RKO (cell line): ENCODE data around the gene PCIF1.

Source experiments
- DNase-seq: peaks from one replicate; pipeline ENCODE4 v3.0.0-alpha.2; 2016; ENCODE audit warnings: low spot score

The PCIF1 gene

GRCh38 chr20:45904583-45905504 lies 29.6 kb upstream of the PCIF1 start:
- DNase-seq, result no peak

- DNase-seq, result peak; percentile 96
Observed at GRCh38 chr20:45905505-45906079, 28.9 kb upstream of the PCIF1 start.

GRCh38 chr20:45907219-45907948 lies 27.1 kb upstream of the PCIF1 start:
- DNase-seq, result no peak

- no peak for DNase-seq
Observed at GRCh38 chr20:45908084-45908483, 26.4 kb upstream of the PCIF1 start.

GRCh38 chr20:45909336-45909808 lies 25.1 kb upstream of the PCIF1 start:
- DNase-seq, result no peak

GRCh38 chr20:45909817-45910669 lies 24.4 kb upstream of the PCIF1 start:
- DNase-seq, result no peak

GRCh38 chr20:45910670-45911485 lies 23.6 kb upstream of the PCIF1 start:
- peak; percentile 100 for DNase-seq

- no peak for DNase-seq
Observed at GRCh38 chr20:45911486-45912343, 22.8 kb upstream of the PCIF1 start, which contains the start of gene PLTP. PLTP (minus strand) TSS chr20:45912155; CDS start chr20:45911452, 703 bp downstream.

- DNase-seq, result no peak
Observed at GRCh38 chr20:45912344-45912682, 22.2 kb upstream of the PCIF1 start.

- peak; percentile 39 for DNase-seq
Observed at GRCh38 chr20:45913116-45913515, 21.4 kb upstream of the PCIF1 start.

- no peak for DNase-seq
Observed at GRCh38 chr20:45917790-45918141, 16.7 kb upstream of the PCIF1 start.

- no peak for DNase-seq
Observed at GRCh38 chr20:45918182-45918737, 16.2 kb upstream of the PCIF1 start.

GRCh38 chr20:45918779-45919537 lies 15.5 kb upstream of the PCIF1 start:
- DNase-seq, result no peak

- DNase-seq, result no peak
Observed at GRCh38 chr20:45919542-45920399, 14.7 kb upstream of the PCIF1 start.

- no peak for DNase-seq
Observed at GRCh38 chr20:45920462-45921336, 13.8 kb upstream of the PCIF1 start.

- DNase-seq, result no peak
Observed at GRCh38 chr20:45921337-45922189, 12.9 kb upstream of the PCIF1 start.
